ENCODE measurements around the gene ENG.
A peak's percentile ranks its signal among the peaks of the same experiment; 100 is the strongest.

ENG gene

GRCh38 chr9:127867356-127868277, 13.2 kb upstream of the ENG start:
- no peaks in the 10 kb centered on the region for H4K20me1 ChIP-seq (ENCODE audit: insufficient read depth, low read length, poor library complexity, severe bottlenecking)
- peaks cover 39% of the 10 kb centered on the region for H3K4me1 ChIP-seq (ENCODE audit: insufficient read depth, low read length, poor library complexity, severe bottlenecking)
- H2AFZ ChIP-seq (ENCODE audit: low read length) = no peak overlapping the region
- H3K9me2 ChIP-seq (replicated peaks; ENCODE audit: low read depth, low read length) = no peaks in the 10 kb centered on the region
- H3K4me2 ChIP-seq (ENCODE audit: low read depth, low read length, poor library complexity, severe bottlenecking) = no peak overlapping the region
- H3K9me3 ChIP-seq (ENCODE audit: insufficient read depth, low read depth, low read length) = no peaks in the 10 kb centered on the region
- H3K27me3 ChIP-seq (ENCODE audit: insufficient read depth, low read length, poor library complexity, severe bottlenecking) = no peaks in the 10 kb centered on the region
- no peak overlapping the region for H3K4me3 ChIP-seq (ENCODE audit: low read length, poor library complexity, severe bottlenecking)
- peaks cover 21% of the 10 kb centered on the region; the same call in 1 of the 2 replicates for H3F3A ChIP-seq (ENCODE audit: low read depth)
- no peak overlapping the region for H3K9ac ChIP-seq (ENCODE audit: low read depth, low read length, poor library complexity, severe bottlenecking)
- H3K79me2 ChIP-seq (ENCODE audit: insufficient read depth, low read length) = no peaks in the 10 kb centered on the region
- TF ChIP-seq CTCF (conservative IDR thresholded peaks at IDR 0.05; ENCODE audit: low read length) = no peak
- TF ChIP-seq EZH2phosphoT487 (IDR thresholded peaks at IDR 0.05; ENCODE audit: borderline replicate concordance) = no peak
- no peaks in the 10 kb centered on the region for H3K36me3 ChIP-seq (ENCODE audit: insufficient read depth, low read length)

GRCh38 chr9:127866535-127866934, 12.1 kb upstream of the ENG start:
- H3K4me1 ChIP-seq (ENCODE audit: insufficient read depth, low read length, poor library complexity, severe bottlenecking) = peaks cover 50% of the 10 kb centered on the region
- H3K9me3 ChIP-seq (ENCODE audit: insufficient read depth, low read depth, low read length) = no peaks in the 10 kb centered on the region
- no peak overlapping the region for H3K4me2 ChIP-seq (ENCODE audit: low read depth, low read length, poor library complexity, severe bottlenecking)
- H3K4me3 ChIP-seq (ENCODE audit: low read length, poor library complexity, severe bottlenecking) = no peak overlapping the region
- H4K20me1 ChIP-seq (ENCODE audit: insufficient read depth, low read length, poor library complexity, severe bottlenecking) = no peaks in the 10 kb centered on the region
- H3K9ac ChIP-seq (ENCODE audit: low read depth, low read length, poor library complexity, severe bottlenecking) = no peak overlapping the region
- peaks cover 28% of the 10 kb centered on the region; the same call in 1 of the 2 replicates for H3F3A ChIP-seq (ENCODE audit: low read depth)
- TF ChIP-seq EZH2phosphoT487 (IDR thresholded peaks at IDR 0.05; ENCODE audit: borderline replicate concordance) = no peak
- H2AFZ ChIP-seq (ENCODE audit: low read length) = no peak overlapping the region
- no peaks in the 10 kb centered on the region for H3K79me2 ChIP-seq (ENCODE audit: insufficient read depth, low read length)
- H3K9me2 ChIP-seq (replicated peaks; ENCODE audit: low read depth, low read length) = no peaks in the 10 kb centered on the region
- no peaks in the 10 kb centered on the region for H3K27me3 ChIP-seq (ENCODE audit: insufficient read depth, low read length, poor library complexity, severe bottlenecking)
- H3K36me3 ChIP-seq (ENCODE audit: insufficient read depth, low read length) = no peaks in the 10 kb centered on the region

GRCh38 chr9:127865645-127866464, 11.4 kb upstream of the ENG start:
- Histone ChIP-seq H3K9ac (ENCODE audit: low read depth, low read length, poor library complexity, severe bottlenecking) (peak overlapping the region; percentile 75), H3K9me3 (ENCODE audit: insufficient read depth, low read depth, low read length) (no peaks in the 10 kb centered on the region), H4K20me1 (ENCODE audit: insufficient read depth, low read length, poor library complexity, severe bottlenecking) (no peaks in the 10 kb centered on the region), H3K4me1 (ENCODE audit: insufficient read depth, low read length, poor library complexity, severe bottlenecking) (peaks cover 57% of the 10 kb centered on the region), H3K4me2 (ENCODE audit: low read depth, low read length, poor library complexity, severe bottlenecking) (peak overlapping the region; percentile 78), H3K4me3 (ENCODE audit: low read length, poor library complexity, severe bottlenecking) (peak overlapping the region; percentile 52), H3F3A (ENCODE audit: low read depth) (peaks cover 28% of the 10 kb centered on the region; the same call in 1 of the 2 replicates), H3K27me3 (ENCODE audit: insufficient read depth, low read length, poor library complexity, severe bottlenecking) (no peaks in the 10 kb centered on the region), H3K9me2 (replicated peaks; ENCODE audit: low read depth, low read length) (no peaks in the 10 kb centered on the region), H3K36me3 (ENCODE audit: insufficient read depth, low read length) (no peaks in the 10 kb centered on the region), H2AFZ (ENCODE audit: low read length) (0 out of 2 replicates have a peak overlapping the region, but pooled peaks have one; percentile 13), H3K79me2 (ENCODE audit: insufficient read depth, low read length) (no peaks in the 10 kb centered on the region)
- no peak for TF ChIP-seq EZH2phosphoT487 (IDR thresholded peaks at IDR 0.05; ENCODE audit: borderline replicate concordance)
- 0 out of 2 replicates have a peak, but pooled peaks have one; percentile 13 for TF ChIP-seq CTCF (conservative IDR thresholded peaks at IDR 0.05; ENCODE audit: low read length)

All from Loucy (cell line).